Esophagus (tissue), 2 donors: ENCODE data around the gene ZNF581. TPM values are rescaled to one million over a fixed set of nuclear protein-coding genes. Genes with fewer than 3 reads are reported as not detected.

Experiments used
- polyA plus RNA-seq, 2 donors: library from polyadenylated mRNA; stranded (reverse); fragments of 200-250 nt; gene quantifications; one replicate each; pipeline ENCODE4 v1.2.3, GENCODE V29; 2013
- donor health status: healthy with polysubstance abuse.
- donor health status: Bipolar disorder and iron deficiency.

The ZNF581 gene
- polyA plus RNA-seq, 2 donors = 10.3 to 16.6 TPM

Other genes with a start within 250 kb of the ZNF581 start
- gene UBE2S, start 235.9 kb upstream of the ZNF581 start, polyA plus RNA-seq = 10 to 100 TPM; 12.8 to 24.1 TPM
- under 1 TPM in 1 of 2 donors, not detected in 1; 0.01 TPM for gene SHISA7, start 200.3 kb upstream of the ZNF581 start, polyA plus RNA-seq
- 10 to 100 TPM; 38.6 to 95.2 TPM for gene ISOC2, start 182.0 kb upstream of the ZNF581 start, polyA plus RNA-seq
- under 1 TPM in 1 of 2 donors, not detected in 1; 0.04 TPM for gene C19orf85, start 178.9 kb upstream of the ZNF581 start, polyA plus RNA-seq
- 1 to 10 TPM; 3.8 to 7.0 TPM for gene ZNF628, start 167.0 kb upstream of the ZNF581 start, polyA plus RNA-seq
- 1 to 10 TPM; 4.2 to 6.8 TPM for gene NAT14, start 158.5 kb upstream of the ZNF581 start, polyA plus RNA-seq
- gene SSC5D, start 155.2 kb upstream of the ZNF581 start, polyA plus RNA-seq = 1 to 10 TPM in 1 of 2 donors, under 1 TPM in 1; 0.92 to 1.0 TPM
- gene SBK2, start 106.5 kb upstream of the ZNF581 start, polyA plus RNA-seq = not detected
- gene SBK3, start 98.1 kb upstream of the ZNF581 start, polyA plus RNA-seq = under 1 TPM; 0.09 to 0.18 TPM
- gene ZNF579, start 62.8 kb upstream of the ZNF581 start, polyA plus RNA-seq = 1 to 10 TPM; 3.4 to 4.4 TPM
- 10 to 100 TPM in 1 of 2 donors, 1 to 10 TPM in 1; 7.2 to 10.9 TPM for gene FIZ1, start 44.1 kb upstream of the ZNF581 start, polyA plus RNA-seq
- 10 to 100 TPM; 24.6 to 30.5 TPM for gene ZNF524, start 43.4 kb upstream of the ZNF581 start, polyA plus RNA-seq
- 1 to 10 TPM; 4.3 to 5.9 TPM for gene ZNF865, start 38.0 kb upstream of the ZNF581 start, polyA plus RNA-seq
- 1 to 10 TPM; 5.2 to 5.9 TPM for gene ZNF784, start 19.1 kb upstream of the ZNF581 start, polyA plus RNA-seq
- gene ZNF580, start 2.6 kb upstream of the ZNF581 start, polyA plus RNA-seq = 10 to 100 TPM; 12.8 to 14.2 TPM
- 1 to 10 TPM; 5.6 to 9.1 TPM for gene CCDC106, start 4.6 kb downstream of the ZNF581 start, polyA plus RNA-seq
- 100 to 1,000 TPM; 110 to 120 TPM for gene U2AF2, start 11.4 kb downstream of the ZNF581 start, polyA plus RNA-seq
- gene EPN1, start 31.6 kb downstream of the ZNF581 start, polyA plus RNA-seq = 10 to 100 TPM; 79.1 to 83.0 TPM
- not detected for gene NLRP9, start 94.8 kb downstream of the ZNF581 start, polyA plus RNA-seq
- gene RFPL4A, start 115.4 kb downstream of the ZNF581 start, polyA plus RNA-seq = not detected
- gene RFPL4AL1, start 125.5 kb downstream of the ZNF581 start, polyA plus RNA-seq = not detected
- gene NLRP11, start 188.3 kb downstream of the ZNF581 start, polyA plus RNA-seq = not detected
- not detected for gene NLRP4, start 192.9 kb downstream of the ZNF581 start, polyA plus RNA-seq